Small intestine (tissue), 7 donors: ENCODE results near the gene SOCS4. TPM values are rescaled to one million over a fixed set of nuclear protein-coding genes. Genes with fewer than 3 reads are reported as not detected.

Experiments
- DNase-seq, 2 donors: peaks; one replicate each; pipeline versions ENCODE4 v3.0.0 to v3.0.0-alpha.2; 2013
- FAIRE-seq: peaks from 2 replicates; lab custom pipeline; 2012; peaks lifted over from hg19 to GRCh38; lab: Jason Lieb, UNC
- H3K27ac ChIP-seq, 3 donors: one replicate each; pipeline ENCODE4 v1.5.1; 2013; ENCODE audit warnings: low read length in 2 of 3, mild to moderate bottlenecking in 2 of 3, control low read depth in 1 of 3, inconsistent platforms in 1 of 3, low read depth in 1 of 3, moderate library complexity in 1 of 3
- H3K27me3 ChIP-seq, 3 donors: one replicate each; pipeline ENCODE4 v1.6.1; 2013; ENCODE audit warnings: low read length in 3 of 3, inconsistent platforms in 1 of 3; ENCODE audit not compliant: control insufficient read depth in 3 of 3, insufficient read depth in 3 of 3
- H3K36me3 ChIP-seq, 3 donors: one replicate each; pipeline ENCODE4 v1.6.1; 2013; ENCODE audit warnings: low read length in 3 of 3, inconsistent platforms in 1 of 3, low read depth in 1 of 3, mild to moderate bottlenecking in 1 of 3, moderate library complexity in 1 of 3; ENCODE audit not compliant: control insufficient read depth in 3 of 3, insufficient read depth in 2 of 3
- H3K4me1 ChIP-seq, 3 donors: one replicate each; pipeline ENCODE4 v1.6.1; 2013; ENCODE audit warnings: low read length in 2 of 3, inconsistent platforms in 1 of 3, low read depth in 1 of 3, mild to moderate bottlenecking in 1 of 3, moderate library complexity in 1 of 3; ENCODE audit not compliant: control insufficient read depth in 3 of 3, insufficient read depth in 2 of 3
- H3K4me3 ChIP-seq, 3 donors: one replicate each; pipeline ENCODE4 v1.5.1; 2013; ENCODE audit warnings: low read length in 3 of 3, control low read depth in 1 of 3, inconsistent platforms in 1 of 3, low read depth in 1 of 3, mild to moderate bottlenecking in 1 of 3, moderate library complexity in 1 of 3
- H3K9me3 ChIP-seq, 2 donors: one replicate each; pipeline ENCODE4 v1.6.1; 2013; ENCODE audit warnings: low read depth in 1 of 2, low read length in 1 of 2; ENCODE audit not compliant: control insufficient read depth in 2 of 2, insufficient read depth in 1 of 2
- WGBS, 3 donors: extraction: QIAGEN DNeasy Blood & Tissue Kit; methylation state at CpG; one replicate each; pipeline ENCODE4 v1.1.7; 2013; 5-methylcytosine and 5-hydroxymethylcytosine counted together
- polyA plus RNA-seq, 4 donors: library from polyadenylated mRNA; stranded (reverse) in 3 of 4; unstranded in 1 of 4; fragments of 200-250 nt in 3 of 4; fragments of 120-200 nt in 1 of 4; gene quantifications; one replicate each; pipeline versions ENCODE4 v1.2.1 to v1.2.3, GENCODE V29; 2013
- donor health status: healthy with polysubstance abuse.
- donor health status: control.
- donor health status: control.
- donor health status: Bipolar disorder and iron deficiency.
- donor health status: healthy.

SOCS4 gene
- polyA plus RNA-seq, 4 donors = 4.8 to 11.1 (median 10.0) TPM

- DNase-seq = no peak
- no peak overlapping the region for H3K4me3 ChIP-seq
- 93 to 95% (median 94%) methylated on average over 5 of the region's 5 CpGs for WGBS, 3 donors
- no peaks in the 10 kb centered on the region for H3K4me1 ChIP-seq
- no peak overlapping the region for H3K27ac ChIP-seq
- FAIRE-seq = no peak
- no peaks in the 10 kb centered on the region for H3K27me3 ChIP-seq
- H3K9me3 ChIP-seq = no peaks in the 10 kb centered on the region
- peaks cover 0 to 8% (median 7%) of the 10 kb centered on the region in 3 donors for H3K36me3 ChIP-seq
Measured at GRCh38 chr14:55043528-55043927, 16.5 kb downstream of the SOCS4 start.

- Histone ChIP-seq H3K9me3 (no peaks in the 10 kb centered on the region), H3K27ac (no peak overlapping the region), H3K4me1 (no peaks in the 10 kb centered on the region), H3K4me3 (no peak overlapping the region), H3K36me3 (peaks cover 0 to 7% (median 3%) of the 10 kb centered on the region in 3 donors), H3K27me3 (no peaks in the 10 kb centered on the region)
- FAIRE-seq (no peak), DNase-seq (no peak)
Measured at GRCh38 chr14:55045087-55045486, 18.1 kb downstream of the SOCS4 start.

- DNase-seq (no peak), FAIRE-seq (no peak)
- H3K4me1 ChIP-seq = peaks cover 0 to 4% (median 2%) of the 10 kb centered on the region in 3 donors
- no peaks in the 10 kb centered on the region for H3K9me3 ChIP-seq
- H3K27me3 ChIP-seq = no peaks in the 10 kb centered on the region
- peaks cover 0 to 7% (median 0%) of the 10 kb centered on the region in 3 donors for H3K36me3 ChIP-seq
- 92 to 96% (median 96%) methylated on average over 5 of the region's 5 CpGs for WGBS, 3 donors
- no peak overlapping the region for H3K4me3 ChIP-seq
- H3K27ac ChIP-seq = no peak overlapping the region
Measured at GRCh38 chr14:55047301-55048053, 20.4 kb downstream of the SOCS4 start.

- 65 to 79% (median 71%) methylated on average over 2 of the region's 2 CpGs for WGBS, 3 donors
- Histone ChIP-seq H3K27me3 (no peaks in the 10 kb centered on the region), H3K36me3 (peaks cover 0 to under 1% (median 0%) of the 10 kb centered on the region in 3 donors), H3K27ac (no peak overlapping the region), H3K9me3 (no peaks in the 10 kb centered on the region), H3K4me1 (peaks cover 4 to 15% (median 6%) of the 10 kb centered on the region in 3 donors), H3K4me3 (no peak overlapping the region)
- FAIRE-seq (no peak), DNase-seq (no peak)
Measured at GRCh38 chr14:55048900-55049436, 21.9 kb downstream of the SOCS4 start.

- H3K27ac ChIP-seq = peak overlapping the region; percentile 74 to 97 (median 92)
- DNase-seq = no peak
- no peaks in the 10 kb centered on the region for H3K9me3 ChIP-seq
- peaks cover 0 to 9% (median 0%) of the 10 kb centered on the region in 3 donors for H3K36me3 ChIP-seq
- H3K4me1 ChIP-seq = peaks cover 4 to 15% (median 7%) of the 10 kb centered on the region in 3 donors
- no peak for FAIRE-seq
- WGBS, 3 donors = 0 to 1% (median 0%) methylated on average over 10 of the region's 10 CpGs
- peak overlapping the region in 2 of 3 donors; percentile 54 to 65 for H3K4me3 ChIP-seq
- H3K27me3 ChIP-seq = no peaks in the 10 kb centered on the region
Measured at GRCh38 chr14:55051165-55051422, 24.1 kb downstream of the SOCS4 start.

- Histone ChIP-seq H3K27ac (peak within 1 kb of the TSS; percentile 93 to 100 (median 97)), H3K4me3 (peak within 1 kb of the TSS; percentile 65 to 99 (median 72)), H3K27me3 (no peaks in the 10 kb centered on the region), H3K9me3 (no peaks in the 10 kb centered on the region), H3K4me1 (peaks cover 4 to 15% (median 7%) of the 10 kb centered on the region in 3 donors), H3K36me3 (peaks cover 0 to 11% (median 0%) of the 10 kb centered on the region in 3 donors)
- WGBS, 3 donors = 0% methylated on average over 78 to 98 of the region's 98 CpGs
- DNase-seq = peak; percentile 88 to 98
- FAIRE-seq = no peak
Measured at GRCh38 chr14:55051423-55052268, 24.6 kb downstream of the SOCS4 start, which contains the start of gene MAPK1IP1L. Gene MAPK1IP1L, plus strand, starts transcription at chr14:55051647. Its CDS starts 10,037 bp downstream, at chr14:55061684.

GRCh38 chr14:55052269-55052930 lies 25.4 kb downstream of the SOCS4 start:
- DNase-seq = no peak
- H3K4me1 ChIP-seq = peaks cover 4 to 15% (median 7%) of the 10 kb centered on the region in 3 donors
- 3 to 5% (median 5%) methylated on average over 14 of the region's 14 CpGs for WGBS, 3 donors
- H3K27ac ChIP-seq = peak overlapping the region; percentile 93 to 100 (median 97)
- peak overlapping the region; percentile 65 to 99 (median 72) for H3K4me3 ChIP-seq
- H3K27me3 ChIP-seq = no peaks in the 10 kb centered on the region
- FAIRE-seq = no peak
- H3K9me3 ChIP-seq = no peaks in the 10 kb centered on the region
- H3K36me3 ChIP-seq = peaks cover 0 to 12% (median 0%) of the 10 kb centered on the region in 3 donors

GRCh38 chr14:55053018-55053417 lies 26.0 kb downstream of the SOCS4 start:
- peaks cover 0 to 18% (median 0%) of the 10 kb centered on the region in 3 donors for H3K36me3 ChIP-seq
- DNase-seq (no peak), FAIRE-seq (no peak)
- 27 to 53% (median 39%) methylated on average over 6 of the region's 6 CpGs for WGBS, 3 donors
- no peaks in the 10 kb centered on the region for H3K27me3 ChIP-seq
- H3K4me3 ChIP-seq = peak overlapping the region in 2 of 3 donors; percentile 65 to 99
- peak overlapping the region in 1 of 3 donors; percentile 100 for H3K27ac ChIP-seq
- no peaks in the 10 kb centered on the region for H3K9me3 ChIP-seq
- peaks cover 4 to 15% (median 7%) of the 10 kb centered on the region in 3 donors for H3K4me1 ChIP-seq
